Measurements from ENCODE around the gene SELENOK. TPM values are rescaled to one million over a fixed set of nuclear protein-coding genes. Genes with fewer than 3 reads are reported as not detected.
A peak's percentile ranks its signal among the peaks of the same experiment; 100 is the strongest.

The SELENOK gene
- total RNA-seq = 10 to 100 TPM; 38.9 to 99.9 (median 56.1) TPM
- 10 to 100 TPM; 62.3 to 81.0 TPM for polyA plus RNA-seq
- long read RNA-seq, donor 1, transcript SELENOK-204 (5 exons, 1,633 nt) = major isoform, 42 of 50 reads
- long read RNA-seq, donor 1, partial matches to known transcripts = 2 of 50 reads
- long read RNA-seq, donor 1, other reads (novel, unspliced or antisense) = 4 of 50 reads
- long read RNA-seq, donor 2, transcript SELENOK-204 (5 exons, 1,633 nt) = major isoform, 59 of 60 reads
- long read RNA-seq, donor 2, partial matches to known transcripts = 0 of 60 reads
- long read RNA-seq, donor 2, other reads (novel, unspliced or antisense) = 0 of 60 reads
- long read RNA-seq, donor 3, transcript SELENOK-204 (5 exons, 1,633 nt) = major isoform, 81 of 84 reads
- long read RNA-seq, donor 3, partial matches to known transcripts = 2 of 84 reads
- long read RNA-seq, donor 3, other reads (novel, unspliced or antisense) = 1 of 84 reads

GRCh38 chr3:53891497-53892285, at the start of gene SELENOK:
SELENOK (minus strand) TSS chr3:53891859.
- H3K4me1 ChIP-seq (ENCODE audit: insufficient read depth) = peaks cover 5% of the 10 kb centered on the region
- H3K27ac ChIP-seq = peak within 1 kb of the TSS; percentile 62 to 81
- no peaks in the 10 kb centered on the region for H3K36me3 ChIP-seq
- no peaks in the 10 kb centered on the region for H3K9me3 ChIP-seq
- intact Hi-C loops (cut with DNase I) = no loop called here
- 0% methylated on average over 59 to 73 of the region's 73 CpGs for WGBS, 3 donors
- TF ChIP-seq EP300 (IDR thresholded peaks at IDR 0.05) (no peak), POLR2A (IDR thresholded peaks at IDR 0.05) (peak; percentile 94), CTCF (IDR thresholded peaks at IDR 0.05) (peak in 1 of 3 donors; percentile 27)
- DNase-seq = peak; percentile 98 to 99 (median 98)
- peak within 1 kb of the TSS; percentile 99 for H3K4me3 ChIP-seq
- H3K27me3 ChIP-seq = peaks cover 3% of the 10 kb centered on the region

GRCh38 chr3:53941184-53941583, 49.5 kb upstream of the SELENOK start:
- intact Hi-C loops (cut with DNase I) = no loop called here
- Histone ChIP-seq H3K4me3 (no peak overlapping the region), H3K9me3 (no peaks in the 10 kb centered on the region), H3K27ac (no peak overlapping the region), H3K36me3 (no peaks in the 10 kb centered on the region), H3K27me3 (no peaks in the 10 kb centered on the region), H3K4me1 (ENCODE audit: insufficient read depth) (no peaks in the 10 kb centered on the region)
- 49 to 55% (median 54%) methylated on average over 6 of the region's 6 CpGs for WGBS, 3 donors
- TF ChIP-seq EP300 (IDR thresholded peaks at IDR 0.05) = no peak
- no peak for TF ChIP-seq POLR2A (IDR thresholded peaks at IDR 0.05)
- no peak for TF ChIP-seq CTCF (IDR thresholded peaks at IDR 0.05)
- DNase-seq = no peak

GRCh38 chr3:53940623-53941022, 49.0 kb upstream of the SELENOK start:
- DNase-seq = no peak
- intact Hi-C loops (cut with DNase I) = no loop called here
- Histone ChIP-seq H3K27me3 (no peaks in the 10 kb centered on the region), H3K4me3 (no peak overlapping the region), H3K27ac (no peak overlapping the region), H3K9me3 (no peaks in the 10 kb centered on the region), H3K4me1 (ENCODE audit: insufficient read depth) (no peaks in the 10 kb centered on the region), H3K36me3 (no peaks in the 10 kb centered on the region)
- 24 to 52% (median 37%) methylated on average over 1 of the region's 1 CpG for WGBS, 3 donors
- no peak for TF ChIP-seq POLR2A (IDR thresholded peaks at IDR 0.05)
- TF ChIP-seq CTCF (IDR thresholded peaks at IDR 0.05) = no peak
- TF ChIP-seq EP300 (IDR thresholded peaks at IDR 0.05) = no peak

GRCh38 chr3:53939813-53940212, 48.2 kb upstream of the SELENOK start:
- no peaks in the 10 kb centered on the region for H3K27me3 ChIP-seq
- intact Hi-C loops (cut with DNase I) = no loop called here
- H3K27ac ChIP-seq = no peak overlapping the region
- H3K4me3 ChIP-seq = no peak overlapping the region
- DNase-seq = no peak
- H3K36me3 ChIP-seq = no peaks in the 10 kb centered on the region
- 64 to 83% (median 78%) methylated on average over 1 of the region's 1 CpG for WGBS, 3 donors
- no peak for TF ChIP-seq CTCF (IDR thresholded peaks at IDR 0.05)
- no peaks in the 10 kb centered on the region for H3K4me1 ChIP-seq (ENCODE audit: insufficient read depth)
- H3K9me3 ChIP-seq = no peaks in the 10 kb centered on the region
